ENCODE data around the gene BPIFB4.

BPIFB4 gene

GRCh38 chr20:33071198-33071597 lies 8.2 kb upstream of the BPIFB4 start:
- no peak for TF ChIP-seq CTCF (IDR thresholded peaks at IDR 0.05; ENCODE audit: borderline replicate concordance, control extremely low read depth, extremely low read depth, insufficient read depth, missing control alignments)
- in situ Hi-C loops (cut with MboI; ENCODE audit: low sequenced_read_pairs, unreplicated experiment) = no loop called here

GRCh38 chr20:33072362-33072761 lies 7.1 kb upstream of the BPIFB4 start:
- TF ChIP-seq CTCF (IDR thresholded peaks at IDR 0.05; ENCODE audit: borderline replicate concordance, control extremely low read depth, extremely low read depth, insufficient read depth, missing control alignments) = no peak
- no peak for DNase-seq (ENCODE audit: low spot score)
- in situ Hi-C loops (cut with MboI; ENCODE audit: low sequenced_read_pairs, unreplicated experiment) = no loop called here

More at GRCh38 chr20:33071198-33071597, 8.2 kb upstream of the BPIFB4 start:
- DNase-seq (ENCODE audit: low spot score) = no peak

- TF ChIP-seq CTCF (IDR thresholded peaks at IDR 0.05; ENCODE audit: borderline replicate concordance, control extremely low read depth, extremely low read depth, insufficient read depth, missing control alignments) = no peak
- in situ Hi-C loops (cut with MboI; ENCODE audit: low sequenced_read_pairs, unreplicated experiment) = no loop called here
- DNase-seq (ENCODE audit: low spot score) = no peak
Measured at GRCh38 chr20:33072813-33073212, 6.6 kb upstream of the BPIFB4 start.

GRCh38 chr20:33074675-33075074 lies 4.8 kb upstream of the BPIFB4 start:
- no peak for TF ChIP-seq CTCF (IDR thresholded peaks at IDR 0.05; ENCODE audit: borderline replicate concordance, control extremely low read depth, extremely low read depth, insufficient read depth, missing control alignments)
- DNase-seq (ENCODE audit: low spot score) = no peak
- in situ Hi-C loops (cut with MboI; ENCODE audit: low sequenced_read_pairs, unreplicated experiment) = no loop called here

GRCh38 chr20:33075281-33075680 lies 4.2 kb upstream of the BPIFB4 start:
- DNase-seq (ENCODE audit: low spot score) = no peak
- TF ChIP-seq CTCF (IDR thresholded peaks at IDR 0.05; ENCODE audit: borderline replicate concordance, control extremely low read depth, extremely low read depth, insufficient read depth, missing control alignments) = no peak
- in situ Hi-C loops (cut with MboI; ENCODE audit: low sequenced_read_pairs, unreplicated experiment) = no loop called here

- no peak for DNase-seq (ENCODE audit: low spot score)
- in situ Hi-C loops (cut with MboI; ENCODE audit: low sequenced_read_pairs, unreplicated experiment) = no loop called here
- TF ChIP-seq CTCF (IDR thresholded peaks at IDR 0.05; ENCODE audit: borderline replicate concordance, control extremely low read depth, extremely low read depth, insufficient read depth, missing control alignments) = no peak
Measured at GRCh38 chr20:33076662-33077372, 2.6 kb upstream of the BPIFB4 start.
